Hypothalamus (tissue), 51 donors: Measurements from ENCODE around the gene C12orf75.

Source experiments
- DNase-seq, 51 donors: peaks; one replicate each; lab custom pipeline; 2025; lab: John Stamatoyannopoulos, UW

The C12orf75 gene

DNA sequence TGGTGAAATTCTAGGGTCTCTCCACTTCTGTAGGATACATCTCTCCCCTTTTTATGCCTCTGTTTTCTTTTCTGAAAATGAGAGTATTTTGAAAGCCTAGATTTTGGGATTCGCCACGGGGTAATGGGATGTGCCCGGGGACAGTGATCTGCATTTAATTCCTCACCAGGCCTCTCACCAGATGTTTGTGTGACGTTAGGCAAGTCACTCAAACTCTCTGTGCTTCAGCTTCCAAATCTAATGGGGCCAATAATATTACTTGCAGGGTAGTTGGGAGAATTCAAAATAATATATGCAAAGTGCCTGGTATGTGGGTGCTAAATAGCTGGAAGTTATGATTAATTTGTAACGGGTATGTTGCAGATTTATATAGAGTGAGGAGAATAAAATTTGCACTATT lies 78.8 kb downstream of the C12orf75 start:
- no peak for DNase-seq

DNA sequence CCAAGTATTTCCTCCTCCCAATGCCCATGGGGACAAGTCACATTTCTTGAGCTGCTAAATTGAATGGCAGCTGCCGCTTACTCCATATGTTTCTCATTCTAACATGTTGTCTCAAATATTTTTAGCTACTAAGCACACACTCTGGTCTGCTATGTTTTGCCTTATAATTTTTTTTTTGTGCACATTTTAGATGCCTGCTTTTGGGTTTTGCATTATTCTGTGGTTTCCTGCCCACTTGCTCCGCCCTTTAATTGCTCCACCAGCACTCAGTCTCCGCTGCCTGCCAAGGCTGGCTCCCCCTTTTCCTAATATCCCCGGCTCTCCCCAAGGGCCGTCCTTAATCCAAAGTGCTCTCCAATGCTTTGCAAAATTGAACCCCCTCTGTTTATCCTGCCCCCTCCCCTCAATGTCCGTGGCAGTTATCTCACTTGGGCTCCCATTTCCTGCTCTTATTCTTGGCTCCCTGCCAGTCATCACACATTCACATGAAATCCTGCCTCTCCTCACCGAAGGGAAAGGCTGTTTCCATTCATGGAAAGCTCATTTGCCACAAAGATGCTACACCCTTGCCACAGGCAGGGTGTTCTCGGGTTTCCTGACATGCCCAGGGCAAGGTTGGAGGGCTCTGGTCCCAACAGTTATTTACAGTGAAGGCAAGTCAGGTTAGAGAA lies 79.4 kb downstream of the C12orf75 start:
- DNase-seq, result no peak

DNA sequence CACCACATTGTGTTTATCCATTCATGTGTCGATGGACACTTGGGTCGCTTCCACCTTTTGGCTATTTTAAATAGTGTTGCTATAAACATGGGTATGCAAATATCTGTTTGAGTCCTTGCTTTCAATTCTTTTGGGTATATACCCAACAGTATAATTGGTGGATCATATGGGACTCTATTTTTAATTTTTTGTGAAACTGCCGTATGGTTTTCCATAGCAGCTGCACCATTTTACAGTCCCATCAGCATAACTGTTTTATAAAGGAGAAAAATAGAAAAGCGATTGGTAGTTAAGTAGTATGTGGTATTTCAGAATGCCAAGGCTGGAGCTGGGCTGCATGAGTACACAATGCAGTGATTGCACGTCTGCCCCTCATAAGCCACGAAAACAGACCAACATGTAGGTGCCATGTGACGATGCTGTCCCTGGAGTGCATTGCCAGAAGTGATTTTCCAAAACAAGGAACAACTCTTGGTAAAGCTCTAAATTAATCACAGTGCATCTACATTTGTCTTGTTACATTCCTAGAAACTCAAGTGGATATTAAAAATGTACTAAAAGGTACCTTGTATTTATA lies 83.5 kb downstream of the C12orf75 start:
- DNase-seq, result no peak

DNA sequence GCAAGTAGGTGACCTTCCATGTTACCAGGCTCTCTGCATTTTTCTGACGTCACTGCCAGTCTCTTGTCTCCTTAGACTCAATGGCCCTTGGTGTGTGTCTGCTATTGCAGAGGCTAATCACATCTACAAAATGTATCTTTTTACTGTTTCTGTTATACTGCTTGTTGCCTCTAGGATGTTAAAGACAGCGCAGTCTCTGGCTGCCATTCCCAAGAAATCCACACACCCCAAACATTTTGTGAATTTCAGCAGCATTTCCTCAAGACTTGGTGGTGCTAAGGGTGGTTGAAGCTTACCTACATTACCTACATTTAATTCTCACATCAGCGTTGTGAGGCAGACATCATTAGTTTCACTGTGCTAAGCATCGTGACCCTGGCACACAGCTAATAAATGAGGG lies 87.2 kb downstream of the C12orf75 start:
- no peak for DNase-seq

DNA sequence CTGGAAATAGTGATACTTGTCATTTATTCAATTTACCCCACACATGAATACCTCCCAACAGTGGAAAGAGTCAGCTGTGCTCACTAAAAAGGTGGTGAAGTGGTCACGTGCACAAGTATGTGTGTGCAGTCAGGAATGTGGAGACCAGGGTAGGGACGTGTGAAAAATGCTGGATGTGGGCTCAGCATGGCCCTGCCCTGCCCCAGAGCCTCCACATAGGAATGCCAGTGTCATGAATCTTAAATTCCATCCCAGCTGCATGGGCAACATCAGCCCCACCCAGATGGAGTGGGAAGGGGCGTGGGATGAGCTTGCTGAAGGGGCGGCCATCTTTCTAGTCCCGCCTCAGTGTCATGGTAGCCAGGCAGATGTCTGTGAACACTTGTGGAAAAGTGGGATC lies 87.7 kb downstream of the C12orf75 start:
- DNase-seq, result no peak

DNA sequence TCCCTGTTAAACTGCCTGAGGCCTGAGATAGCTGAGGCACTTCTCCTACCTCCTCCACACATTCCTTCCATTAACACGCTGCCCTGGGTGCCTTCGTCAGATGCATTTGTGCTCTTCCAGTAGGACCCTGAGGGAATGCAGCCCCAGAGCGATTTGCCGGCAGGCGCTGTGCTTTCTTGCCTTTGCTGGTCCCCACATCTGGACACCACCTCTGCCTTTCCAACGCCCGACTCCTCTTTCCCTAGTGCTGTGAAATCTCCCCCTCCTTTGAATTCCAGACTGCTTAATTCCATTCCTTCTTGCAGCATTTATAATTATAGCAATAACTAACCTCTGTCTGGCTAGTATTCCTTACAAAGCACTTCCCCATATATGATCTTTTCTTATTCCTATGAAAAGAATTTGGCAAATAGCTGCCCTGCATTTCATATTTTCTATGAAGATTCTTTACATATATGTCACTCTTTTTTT lies 88.4 kb downstream of the C12orf75 start:
- DNase-seq, result no peak

DNA sequence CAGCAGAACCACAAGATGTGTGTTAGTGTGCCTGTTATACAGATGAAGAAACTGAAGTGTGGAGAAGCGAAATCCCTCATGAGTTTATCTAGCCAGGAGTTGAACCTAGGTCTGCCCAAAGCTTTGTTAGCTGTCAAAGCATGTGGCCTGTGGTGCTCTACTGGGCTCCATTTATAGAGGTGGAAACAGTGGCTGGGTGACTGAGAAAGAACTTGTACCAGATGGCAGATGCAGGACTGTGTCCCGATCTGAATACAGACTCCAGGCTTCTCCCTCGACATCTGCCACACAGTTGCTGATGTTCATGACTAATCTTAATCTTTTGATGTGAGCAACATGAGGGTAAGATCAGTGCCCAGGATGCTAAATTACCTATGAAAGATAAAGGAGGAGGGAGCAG lies 89.1 kb downstream of the C12orf75 start:
- no peak for DNase-seq

DNA sequence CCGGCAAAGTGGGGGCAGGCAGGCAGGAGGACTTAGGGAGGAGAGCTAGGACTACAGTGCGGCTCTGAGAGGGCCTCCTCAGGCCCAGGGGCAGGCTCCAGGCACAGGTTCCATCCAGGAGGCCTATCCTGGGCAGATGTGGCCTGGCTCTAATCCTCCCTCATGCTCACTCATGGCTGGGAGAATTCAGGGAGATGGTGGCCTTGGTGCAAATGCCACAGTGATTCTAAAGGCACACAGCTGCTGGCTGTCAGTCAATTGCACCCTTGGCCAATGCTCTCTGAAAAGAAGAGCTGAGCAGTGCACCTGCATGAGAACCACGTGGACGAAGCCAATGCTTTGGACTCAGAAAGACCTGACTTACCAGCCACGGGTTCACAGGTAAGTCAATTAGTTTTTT lies 89.6 kb downstream of the C12orf75 start:
- no peak for DNase-seq

DNA sequence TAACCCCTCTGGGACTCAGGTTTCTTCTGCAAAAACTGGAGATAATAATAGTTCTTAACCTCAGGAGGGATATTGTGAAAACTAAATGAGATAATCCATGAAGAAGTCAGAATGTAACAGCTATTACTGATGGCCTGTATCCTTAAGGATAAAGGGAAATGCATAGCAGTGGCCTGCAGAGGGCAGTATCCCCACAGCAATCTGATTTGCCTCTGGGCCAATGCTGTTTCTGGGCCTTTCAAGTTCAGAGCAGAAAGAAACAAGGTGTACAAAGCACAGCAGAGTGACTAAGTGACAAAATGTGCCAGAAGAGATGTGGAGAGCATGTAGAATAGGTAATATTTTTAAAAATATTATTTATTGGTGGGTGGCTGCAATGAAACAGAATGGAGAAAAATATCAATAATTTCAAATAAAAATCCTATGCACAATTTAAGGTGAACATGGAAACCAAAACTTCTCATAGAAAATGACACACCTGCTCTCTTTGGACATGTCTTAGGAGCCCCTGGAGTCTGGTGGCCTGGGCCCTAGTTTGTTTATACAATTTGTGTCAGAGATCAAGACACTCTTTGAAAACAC lies 90.3 kb downstream of the C12orf75 start:
- DNase-seq, result peak in 44 of 51 donors; percentile 2 to 84 (median 42)
